GM18526 (cell line): ENCODE measurements around the gene TNNT3.

Experiments used
- POLR2A ChIP-seq: IDR thresholded peaks from 3 replicates; pipeline ENCODE4 v1.6.1; 2011; ENCODE audit not compliant: insufficient read length; ENCODE audit errors: extremely low read depth

Gene TNNT3

GRCh38 chr11:1968454-1969002, 49.0 kb downstream of the TNNT3 start:
- no peak for TF ChIP-seq POLR2A

GRCh38 chr11:1969035-1969434, 49.5 kb downstream of the TNNT3 start:
- no peak for TF ChIP-seq POLR2A

- no peak for TF ChIP-seq POLR2A
These were observed 50.3 kb downstream of the TNNT3 start for GRCh38 chr11:1969776-1970175.

- no peak for TF ChIP-seq POLR2A
These were observed 51.5 kb downstream of the TNNT3 start for GRCh38 chr11:1970956-1971355.

- no peak for TF ChIP-seq POLR2A
These were observed 55.7 kb downstream of the TNNT3 start for GRCh38 chr11:1975185-1975584.

- no peak for TF ChIP-seq POLR2A
These were observed 59.4 kb downstream of the TNNT3 start for GRCh38 chr11:1978720-1979473.

GRCh38 chr11:1979607-1980006, 60.1 kb downstream of the TNNT3 start:
- no peak for TF ChIP-seq POLR2A

- no peak for TF ChIP-seq POLR2A
These were observed 63.5 kb downstream of the TNNT3 start for GRCh38 chr11:1982873-1983600.

GRCh38 chr11:1983601-1983961, 64.1 kb downstream of the TNNT3 start:
- TF ChIP-seq POLR2A = no peak

GRCh38 chr11:1987024-1987423, 67.5 kb downstream of the TNNT3 start:
- TF ChIP-seq POLR2A = no peak

- TF ChIP-seq POLR2A = no peak
These were observed 68.7 kb downstream of the TNNT3 start for GRCh38 chr11:1988174-1988573.
